GM10847 (cell line): ENCODE measurements around the gene TTN.

ENCODE experiments used
- POLR2A ChIP-seq: IDR thresholded peaks from 2 replicates; pipeline ENCODE4 v1.6.1; 2011; ENCODE audit not compliant: insufficient read length; ENCODE audit errors: extremely low read depth

The TTN gene

GRCh38 chr2:178775975-178776374, 31.2 kb downstream of the TTN start:
- TF ChIP-seq POLR2A: no peak

- TF ChIP-seq POLR2A: no peak
These were observed 36.7 kb downstream of the TTN start for GRCh38 chr2:178770518-178770917.

GRCh38 chr2:178767094-178768060, 39.8 kb downstream of the TTN start:
- TF ChIP-seq POLR2A: no peak

GRCh38 chr2:178764097-178764496, 43.1 kb downstream of the TTN start:
- TF ChIP-seq POLR2A: no peak

DNA sequence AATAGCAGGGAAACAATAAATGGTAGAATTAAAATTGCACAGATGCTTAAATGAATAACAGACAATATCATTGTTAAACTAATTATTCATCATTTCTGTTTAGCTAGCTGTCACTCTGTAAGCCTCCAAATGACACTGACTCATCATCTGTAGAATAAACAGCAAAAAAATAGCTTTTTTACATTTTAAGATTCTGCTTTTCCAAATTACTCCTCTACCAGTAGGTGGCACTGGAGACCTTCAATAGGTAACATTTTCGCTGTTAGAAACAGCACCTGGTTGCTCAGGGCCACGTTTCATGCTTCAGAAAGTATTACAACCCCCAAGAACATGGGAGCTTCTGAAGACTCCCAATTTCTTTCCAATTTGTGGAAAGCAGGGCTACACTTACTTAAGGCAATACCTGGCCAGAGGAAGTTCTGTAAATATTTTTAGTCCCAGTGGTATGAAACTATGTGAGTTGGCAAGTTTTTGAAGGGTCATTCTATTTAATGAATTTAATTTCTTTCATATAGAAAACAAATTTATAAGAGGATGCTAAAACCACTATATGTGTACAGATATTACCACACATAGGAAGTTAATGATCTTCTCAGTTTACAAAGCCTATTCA, 45.4 kb downstream of the TTN start:
- no peak for TF ChIP-seq POLR2A

DNA sequence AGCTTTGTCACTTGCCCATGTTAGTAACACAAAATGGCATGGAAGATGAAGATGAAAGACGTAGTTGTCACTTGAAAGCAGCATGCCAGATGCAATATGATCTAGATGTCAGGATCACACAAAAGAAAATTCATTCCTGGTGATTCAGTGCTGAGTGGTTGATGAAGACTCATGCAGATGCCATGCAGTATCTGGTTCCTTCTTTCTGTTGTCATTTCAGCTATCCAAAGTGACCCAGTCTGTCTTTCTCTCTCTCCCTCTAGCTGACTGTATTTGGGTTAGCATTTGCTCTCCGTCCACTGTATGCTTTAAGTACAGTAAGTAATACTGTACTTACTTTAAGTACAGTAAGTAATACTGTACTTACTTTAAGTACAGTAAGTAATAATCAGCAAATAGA, 50.4 kb downstream of the TTN start:
- no peak for TF ChIP-seq POLR2A

DNA sequence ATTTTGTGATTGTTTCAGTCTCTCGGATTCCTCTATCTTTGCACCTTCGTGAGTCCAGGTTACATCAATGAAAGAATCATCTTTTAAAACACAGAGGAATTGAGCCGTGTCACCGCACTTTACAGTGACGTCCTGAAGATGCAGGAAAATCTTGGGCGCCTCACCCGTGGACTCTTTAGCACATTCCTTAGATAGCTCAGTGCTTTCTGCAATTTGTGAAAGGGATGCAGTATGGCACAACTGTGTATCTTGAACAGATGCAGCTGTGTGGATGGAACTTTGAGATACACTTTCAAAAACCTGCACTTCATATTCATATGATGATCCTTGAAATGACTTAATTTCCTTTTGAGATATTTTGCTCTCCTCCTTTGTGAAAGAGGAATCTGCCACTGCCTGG, 50.9 kb downstream of the TTN start:
- TF ChIP-seq POLR2A: no peak

GRCh38 chr2:178747767-178748166, 59.5 kb downstream of the TTN start:
- no peak for TF ChIP-seq POLR2A

GRCh38 chr2:178734518-178734917, 72.7 kb downstream of the TTN start:
- TF ChIP-seq POLR2A: no peak

DNA sequence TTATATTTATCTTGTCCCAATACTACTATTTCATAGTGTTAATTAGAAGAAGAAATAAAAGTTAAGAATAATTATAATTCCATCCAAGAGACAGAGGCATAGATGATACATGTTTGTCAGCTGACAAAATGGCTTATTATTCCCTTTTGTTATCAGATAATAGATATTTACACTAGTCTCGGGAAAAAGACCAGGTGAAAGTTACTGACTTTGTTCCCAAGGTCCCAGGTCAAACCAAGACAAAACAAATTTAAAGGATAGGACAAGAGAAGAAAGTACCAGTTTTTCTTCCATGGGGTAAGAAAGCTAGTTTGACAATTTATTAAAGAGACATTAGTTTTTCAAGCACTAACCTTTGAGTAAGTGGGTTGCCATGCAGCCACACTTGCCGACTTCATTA, 73.2 kb downstream of the TTN start:
- TF ChIP-seq POLR2A: no peak

DNA sequence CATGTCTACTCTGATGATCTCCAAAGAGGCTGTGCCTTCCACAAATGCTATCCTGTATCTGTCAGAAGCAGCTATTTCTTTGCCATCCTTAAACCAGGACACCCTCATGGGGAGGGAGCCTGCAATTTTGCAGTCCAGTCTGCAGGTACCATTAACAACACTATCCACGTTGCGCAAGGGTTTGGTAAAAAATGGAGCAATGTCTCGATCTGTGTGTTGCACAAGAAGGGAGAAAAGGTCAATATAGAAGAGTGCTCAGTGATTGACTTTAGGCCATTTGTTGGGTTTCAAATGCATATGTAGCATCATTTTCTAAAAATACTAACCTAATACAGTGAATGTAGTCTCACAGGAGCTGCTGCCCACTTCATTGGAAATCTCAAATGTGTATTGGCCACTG, 74.3 kb downstream of the TTN start:
- no peak for TF ChIP-seq POLR2A

GRCh38 chr2:178731300-178731699, 75.9 kb downstream of the TTN start:
- no peak for TF ChIP-seq POLR2A

- TF ChIP-seq POLR2A: no peak
These were observed 77.2 kb downstream of the TTN start for GRCh38 chr2:178730049-178730448.

DNA sequence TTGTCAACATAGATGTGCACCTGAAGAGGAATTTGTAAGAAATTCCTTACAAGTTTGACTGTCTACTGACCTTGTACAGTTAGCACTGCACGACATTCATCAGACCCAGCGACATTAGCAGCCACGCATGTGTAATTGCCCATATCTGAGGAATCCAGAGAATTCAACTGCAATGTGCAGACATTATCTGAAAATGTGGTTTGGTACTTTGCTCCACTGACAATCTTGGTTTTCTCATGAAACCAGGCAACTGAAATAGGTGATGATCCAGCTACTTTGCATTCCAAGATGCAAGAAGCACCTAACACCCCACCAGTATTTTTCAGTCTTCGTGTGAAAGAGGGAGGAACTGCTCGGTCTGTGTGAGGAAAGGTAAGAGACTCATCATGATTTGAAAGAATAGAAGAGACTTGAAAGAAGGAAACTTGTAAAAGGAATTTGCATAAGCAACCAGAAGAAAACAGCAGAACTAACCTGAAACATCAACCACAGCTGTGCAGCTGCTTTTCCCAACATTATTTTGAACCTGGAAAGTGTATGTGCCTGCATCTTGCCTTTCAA, 83.4 kb downstream of the TTN start:
- TF ChIP-seq POLR2A: no peak

DNA sequence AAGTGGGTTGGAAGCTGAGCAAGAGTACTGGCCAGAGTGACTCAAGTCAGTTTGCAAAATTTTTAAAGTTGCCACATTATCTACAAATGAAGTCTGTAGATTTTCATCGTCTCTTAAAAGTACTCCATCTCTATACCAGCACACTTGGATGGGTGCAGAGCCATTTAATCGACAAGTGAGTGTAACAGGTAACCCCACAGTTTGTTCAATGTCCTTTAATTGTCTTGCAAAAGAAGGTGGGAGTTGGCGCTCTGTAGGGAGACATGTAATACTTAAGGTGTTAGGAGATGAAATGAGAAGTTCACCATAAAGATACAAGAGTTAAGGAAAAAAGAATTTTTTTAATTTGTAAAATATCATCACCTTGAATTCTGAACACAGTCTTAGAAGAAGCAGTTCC, 84.9 kb downstream of the TTN start:
- TF ChIP-seq POLR2A: no peak

GRCh38 chr2:178718988-178719387, 88.2 kb downstream of the TTN start:
- no peak for TF ChIP-seq POLR2A

DNA sequence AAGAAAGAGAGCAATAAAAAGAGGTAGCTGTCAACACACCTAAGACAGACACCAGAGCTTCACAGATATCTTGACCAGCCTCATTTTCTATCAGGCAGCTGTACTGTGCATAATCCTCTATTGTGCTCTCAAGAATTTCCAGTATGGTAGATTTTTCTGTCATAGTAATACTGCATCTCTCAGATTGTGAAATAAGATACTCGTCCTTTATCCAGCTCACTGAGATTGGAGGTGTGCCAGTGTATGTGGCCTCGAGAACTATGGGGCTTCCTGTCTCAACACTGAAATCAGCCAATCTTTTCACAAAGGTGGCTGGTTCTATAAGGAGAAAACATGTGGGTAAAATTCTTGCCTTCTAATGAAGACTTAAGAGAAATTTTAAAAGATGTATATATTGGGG, 88.9 kb downstream of the TTN start:
- TF ChIP-seq POLR2A: no peak

- TF ChIP-seq POLR2A: no peak
These were observed 90.8 kb downstream of the TTN start for GRCh38 chr2:178716394-178716793.
